Lower leg skin (tissue), 4 donors: Measurements from ENCODE around the gene KCNS1. TPM values are rescaled to one million over a fixed set of nuclear protein-coding genes. Genes with fewer than 3 reads are reported as not detected.

Experiments used
- DNase-seq, 2 donors: peaks; one replicate each; pipeline ENCODE4 v3.0.0-alpha.2; 2019; ENCODE audit warnings: low spot score in 2 of 2
- H3K4me3 ChIP-seq: fragments of 200-600 bp; sonication (generic); 2 replicates; pipeline ENCODE4 v1.5.1; 2017; ENCODE audit warnings: mild to moderate bottlenecking, low read depth; ENCODE audit not compliant: poor library complexity, severe bottlenecking
- CTCF ChIP-seq, 3 donors: fragments of 450-650 bp; IDR thresholded peaks; one replicate each; pipeline ENCODE4 v1.5.1; 2016; ENCODE audit warnings: antibody characterized with exemption in 3 of 3, mild to moderate bottlenecking in 3 of 3, moderate library complexity in 2 of 3
- POLR2A ChIP-seq, 2 donors: fragments of 450-650 bp; IDR thresholded peaks; one replicate each; pipeline ENCODE4 v1.6.1; 2016 to 2017; ENCODE audit warnings: antibody characterized with exemption in 2 of 2, mild to moderate bottlenecking in 1 of 2, moderate library complexity in 1 of 2
- WGBS, 2 donors: methylation state at CpG; one replicate each; pipeline ENCODE4 v1.1.5; 2018; 5-methylcytosine and 5-hydroxymethylcytosine counted together
- intact Hi-C: fragments of 100-400 bp; cut with DNase I; formaldehyde crosslinking; loops from one replicate; pipeline ENCODE4 v1.15.0; 2023; ENCODE audit warnings: low total_unique reads
- total RNA-seq, 4 donors: library from RNA; depleted of rRNA; stranded (reverse); fragments of >200 nt; gene quantifications; one replicate each; pipeline ENCODE4 v1.1.0, GENCODE V29; 2016

Gene KCNS1
- total RNA-seq, 4 donors from 2014 or later: 0.84 to 2.3 (median 1.3) TPM

GRCh38 chr20:45091366-45091765 is 9.6 kb downstream of the KCNS1 start:
- WGBS, 2 donors: 93 to 94% methylated on average over 3 of the region's 3 CpGs
- DNase-seq: no peak
- H3K4me3 ChIP-seq: no peak overlapping the region
- intact Hi-C loops: loop anchor here (10.0 kb wide), 1 partner anchor 47 kb away; no protein-coding TSS in a partner anchor
- no peak for TF ChIP-seq CTCF (IDR thresholded peaks at IDR 0.05)
- TF ChIP-seq POLR2A (IDR thresholded peaks at IDR 0.05): no peak

- DNase-seq: no peak
- 96 to 99% methylated on average over 3 of the region's 3 CpGs for WGBS, 2 donors
- H3K4me3 ChIP-seq: no peak overlapping the region
- TF ChIP-seq CTCF (IDR thresholded peaks at IDR 0.05) (no peak), POLR2A (IDR thresholded peaks at IDR 0.05) (no peak)
- intact Hi-C loops: loop anchor here (10.0 kb wide), 1 partner anchor 46 kb away; no protein-coding TSS in a partner anchor
Observed at GRCh38 chr20:45090481-45090880, 10.4 kb downstream of the KCNS1 start.

- no peak overlapping the region for H3K4me3 ChIP-seq
- 40 to 42% methylated on average over 7 of the region's 7 CpGs for WGBS, 2 donors
- no peak for DNase-seq
- intact Hi-C loops: no loop called here
- TF ChIP-seq CTCF (IDR thresholded peaks at IDR 0.05) (no peak), POLR2A (IDR thresholded peaks at IDR 0.05) (no peak)
Observed at GRCh38 chr20:45088247-45088646, 12.7 kb downstream of the KCNS1 start.

- no peak for TF ChIP-seq CTCF (IDR thresholded peaks at IDR 0.05)
- no peak for TF ChIP-seq POLR2A (IDR thresholded peaks at IDR 0.05)
- WGBS, 2 donors: 17 to 38% methylated on average over 1 of the region's 1 CpG
- no peak for DNase-seq
- no peak overlapping the region for H3K4me3 ChIP-seq
- intact Hi-C loops: no loop called here
Observed at GRCh38 chr20:45087814-45088213, 13.1 kb downstream of the KCNS1 start.

GRCh38 chr20:45087097-45087790 is 13.7 kb downstream of the KCNS1 start:
- intact Hi-C loops: no loop called here
- TF ChIP-seq POLR2A (IDR thresholded peaks at IDR 0.05): no peak
- no peak for TF ChIP-seq CTCF (IDR thresholded peaks at IDR 0.05)
- 79 to 86% methylated on average over 3 of the region's 3 CpGs for WGBS, 2 donors
- DNase-seq: no peak
- H3K4me3 ChIP-seq: no peak overlapping the region

- intact Hi-C loops: no loop called here
- H3K4me3 ChIP-seq: no peak overlapping the region
- no peak for DNase-seq
- WGBS, 2 donors: 93 to 95% methylated on average over 1 of the region's 1 CpG
- no peak for TF ChIP-seq POLR2A (IDR thresholded peaks at IDR 0.05)
Observed at GRCh38 chr20:45085867-45086266, 15.1 kb downstream of the KCNS1 start.
